OCI-LY7 (cell line): Measurements from ENCODE around the gene DISC1. TPM values are rescaled to one million over a fixed set of nuclear protein-coding genes. Genes with fewer than 3 reads are reported as not detected.

Experiments
- BruUV-seq: library from RNA; stranded (reverse); fragments of 400-500 nt; replicated peaks from 2 replicates; lab custom pipeline; 2021; lab: Mats Ljungman, UMichigan
- CTCF ChIA-PET: fragments of 300-600 bp; sonication (Branson Sonifier 250); formaldehyde crosslinking; loops from one replicate; lab custom pipeline; 2022; ENCODE audit warnings: antibody characterized with exemption; ENCODE audit not compliant: unreplicated experiment; lab: Charles Lee
- POLR2A ChIA-PET: fragments of 300-600 bp; sonication (Branson Sonifier 250); formaldehyde crosslinking; loops from one replicate; lab custom pipeline; 2022; ENCODE audit warnings: antibody characterized with exemption; lab: Charles Lee
- DNase-seq: peaks from one replicate; pipeline ENCODE4 v3.0.0-alpha.2; 2015; ENCODE audit warnings: low spot score
- H2AFZ ChIP-seq: fragments of 200-600 bp; sonication (generic), shearing (Covaris generic); 2 replicates; pipeline ENCODE4 v1.6.1; 2014; ENCODE audit warnings: mild to moderate bottlenecking, antibody characterized with exemption, low read length, moderate library complexity
- H3K27ac ChIP-seq: fragments of 200-600 bp; sonication (generic); 2 replicates; pipeline ENCODE4 v1.5.1; 2014; ENCODE audit warnings: mixed run types, low read depth, mild to moderate bottlenecking, moderate library complexity, low read length, inconsistent platforms; ENCODE audit not compliant: poor library complexity, severe bottlenecking
- H3K36me3 ChIP-seq: fragments of 200-600 bp; sonication (generic); 2 replicates; pipeline ENCODE4 v1.6.1; 2014; ENCODE audit warnings: mild to moderate bottlenecking, antibody characterized with exemption, low read length, moderate library complexity, mixed read lengths; ENCODE audit not compliant: insufficient read depth
- H3K4me1 ChIP-seq: fragments of 200-600 bp; sonication (generic); 2 replicates; pipeline ENCODE4 v1.5.1; 2014; ENCODE audit warnings: mild to moderate bottlenecking, low read length; ENCODE audit not compliant: insufficient read depth, poor library complexity, severe bottlenecking
- H3K4me2 ChIP-seq: fragments of 200-600 bp; sonication (generic); 2 replicates; pipeline ENCODE4 v1.6.1; 2014; ENCODE audit warnings: mild to moderate bottlenecking, low read length
- H3K4me3 ChIP-seq: fragments of 200-600 bp; sonication (generic); 2 replicates; pipeline ENCODE4 v1.5.1; 2014; ENCODE audit warnings: mild to moderate bottlenecking, low read depth, low read length; ENCODE audit not compliant: poor library complexity, severe bottlenecking
- H3K79me2 ChIP-seq: fragments of 200-600 bp; sonication (generic); 2 replicates; pipeline ENCODE4 v1.6.1; 2016; ENCODE audit warnings: low read depth, mild to moderate bottlenecking, low read length, moderate library complexity, mixed read lengths; ENCODE audit not compliant: insufficient read depth
- H3K9me2 ChIP-seq: fragments of 200-600 bp; sonication (generic); 2 replicates; pipeline ENCODE4 v1.6.1; 2016; ENCODE audit warnings: mild to moderate bottlenecking, low read length, mixed read lengths; ENCODE audit not compliant: insufficient read depth
- H3K9me3 ChIP-seq: fragments of 200-600 bp; sonication (generic); 2 replicates; pipeline ENCODE4 v1.6.1; 2014; ENCODE audit warnings: mild to moderate bottlenecking, mixed run types, low read length, mixed read lengths
- H4K20me1 ChIP-seq: fragments of 200-600 bp; sonication (generic); 2 replicates; pipeline ENCODE4 v1.6.1; 2014; ENCODE audit warnings: mild to moderate bottlenecking, antibody characterized with exemption, low read length, moderate library complexity, mixed read lengths; ENCODE audit not compliant: insufficient read depth
- EZH2phosphoT487 ChIP-seq: fragments of 200-600 bp; sonication (generic); IDR thresholded peaks from 2 replicates; pipeline ENCODE4 v1.6.1; 2018; ENCODE audit warnings: low read depth, borderline replicate concordance, mild to moderate bottlenecking, mixed run types, antibody characterized with exemption, low read length, moderate library complexity, mixed read lengths
- intact Hi-C: fragments of 100-400 bp; cut with micrococcal nuclease; formaldehyde crosslinking; loops from one replicate; pipeline ENCODE4 v1.10.0; 2022; ENCODE audit not compliant: unreplicated experiment
- total RNA-seq, 2 experiments: library from RNA; depleted of rRNA in 1 of 2; stranded (reverse); fragments of >200 nt in 1 of 2; shearing (Covaris generic) in 1 of 2; gene quantifications; 2 replicates each; pipeline ENCODE4 v1.2.3, GENCODE V29; 2014 to 2022
- TF ChIP-seq, protein P1 (sequence below): fragments of 200-600 bp; sonication (generic); conservative IDR thresholded peaks from 2 replicates; pipeline ENCODE4 v1.5.1; 2014; ENCODE audit warnings: mild to moderate bottlenecking, antibody characterized with exemption, low read length, moderate library complexity, mixed read lengths

DISC1 gene
- total RNA-seq, 2 experiments from 2014 or later, result 0.91 TPM; not detected in 1

DNA sequence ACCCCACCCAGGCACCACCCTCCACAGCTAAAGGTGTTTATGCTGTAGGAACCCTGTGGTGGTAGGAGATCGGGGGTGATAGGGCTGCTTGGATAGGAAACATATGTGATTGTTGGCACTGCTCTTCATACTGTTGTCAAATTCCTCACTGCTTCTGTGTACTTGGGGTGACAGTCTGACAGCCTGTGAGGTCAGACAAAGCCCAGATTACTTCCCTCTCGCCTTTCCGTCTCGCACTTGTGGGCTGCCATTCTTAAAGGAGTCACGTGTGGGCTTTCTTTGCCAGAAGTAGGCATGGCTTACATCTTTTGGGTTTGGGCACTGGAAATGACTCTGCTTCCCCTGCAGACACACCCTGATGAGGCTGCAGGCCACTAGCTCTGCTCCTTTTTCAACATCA, 363.8 kb downstream of the DISC1 start:
- H2AFZ ChIP-seq, result no peak overlapping the region
- DNase-seq, result no peak
- H4K20me1 ChIP-seq, result no peaks in the 10 kb centered on the region
- ChIA-PET POLR2A (interaction anchor here (0.6 kb wide), 1 partner anchor 10 kb away, joined by 3 read pairs; no protein-coding TSS in a partner anchor), CTCF (no interaction called here)
- no peaks in the 10 kb centered on the region for H3K79me2 ChIP-seq
- no peaks in the 10 kb centered on the region for H3K4me1 ChIP-seq
- no peaks in the 10 kb centered on the region for H3K9me2 ChIP-seq
- intact Hi-C loops, result no loop called here
- TF ChIP-seq, protein P1, sequence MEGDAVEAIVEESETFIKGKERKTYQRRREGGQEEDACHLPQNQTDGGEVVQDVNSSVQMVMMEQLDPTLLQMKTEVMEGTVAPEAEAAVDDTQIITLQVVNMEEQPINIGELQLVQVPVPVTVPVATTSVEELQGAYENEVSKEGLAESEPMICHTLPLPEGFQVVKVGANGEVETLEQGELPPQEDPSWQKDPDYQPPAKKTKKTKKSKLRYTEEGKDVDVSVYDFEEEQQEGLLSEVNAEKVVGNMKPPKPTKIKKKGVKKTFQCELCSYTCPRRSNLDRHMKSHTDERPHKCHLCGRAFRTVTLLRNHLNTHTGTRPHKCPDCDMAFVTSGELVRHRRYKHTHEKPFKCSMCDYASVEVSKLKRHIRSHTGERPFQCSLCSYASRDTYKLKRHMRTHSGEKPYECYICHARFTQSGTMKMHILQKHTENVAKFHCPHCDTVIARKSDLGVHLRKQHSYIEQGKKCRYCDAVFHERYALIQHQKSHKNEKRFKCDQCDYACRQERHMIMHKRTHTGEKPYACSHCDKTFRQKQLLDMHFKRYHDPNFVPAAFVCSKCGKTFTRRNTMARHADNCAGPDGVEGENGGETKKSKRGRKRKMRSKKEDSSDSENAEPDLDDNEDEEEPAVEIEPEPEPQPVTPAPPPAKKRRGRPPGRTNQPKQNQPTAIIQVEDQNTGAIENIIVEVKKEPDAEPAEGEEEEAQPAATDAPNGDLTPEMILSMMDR, result no peak
- TF ChIP-seq EZH2phosphoT487, result no peak
- no peak overlapping the region for H3K4me3 ChIP-seq
- H3K9me3 ChIP-seq, result no peaks in the 10 kb centered on the region
- H3K27ac ChIP-seq, result no peak overlapping the region
- BruUV-seq, result no TSS peak
- no peaks in the 10 kb centered on the region for H3K36me3 ChIP-seq
- no peak overlapping the region for H3K4me2 ChIP-seq

DNA sequence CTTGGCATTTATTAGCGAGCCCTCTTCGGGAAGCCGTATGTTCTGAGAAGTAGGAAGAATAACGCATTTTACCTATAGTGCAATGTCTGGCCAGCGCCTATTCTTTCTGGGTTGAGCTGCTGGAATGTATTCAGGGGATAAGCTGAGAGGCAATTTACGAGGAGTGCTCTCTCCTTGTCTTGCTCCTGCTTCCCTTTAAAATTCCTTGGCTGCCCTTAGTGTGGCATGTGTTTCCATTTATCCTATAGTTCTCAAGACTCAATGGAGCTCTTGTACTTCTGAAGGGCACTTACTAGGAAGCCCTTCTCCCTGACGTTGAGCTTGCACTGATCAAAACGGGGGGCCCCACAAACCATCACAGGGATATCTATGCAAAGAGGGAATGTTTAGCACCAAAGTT, 364.6 kb downstream of the DISC1 start:
- DNase-seq, result no peak
- no peaks in the 10 kb centered on the region for H3K36me3 ChIP-seq

DNA sequence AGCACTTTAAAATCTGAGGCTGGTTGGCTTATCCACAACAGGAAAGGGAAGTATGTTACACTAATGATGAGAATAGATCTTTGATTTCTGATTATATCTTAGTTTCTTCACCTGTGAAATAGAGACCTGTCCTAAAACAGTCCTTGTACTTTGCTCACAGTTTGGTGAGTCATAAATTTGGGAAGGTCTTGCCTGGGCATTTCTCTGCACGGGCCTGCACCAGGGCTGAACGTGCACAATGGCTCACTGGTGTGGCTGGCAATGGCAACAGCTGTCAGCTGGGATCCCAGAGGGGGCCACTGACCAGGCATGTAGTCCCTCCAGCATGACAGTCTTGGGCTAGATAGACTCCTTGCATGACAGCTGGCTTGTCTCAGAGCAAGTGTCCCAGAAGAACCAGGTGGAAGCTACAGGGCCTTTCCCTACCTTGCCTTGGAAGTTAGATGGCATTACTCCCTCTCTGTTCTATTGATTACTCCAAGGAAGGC, 367.4 kb downstream of the DISC1 start:
- DNase-seq, result no peak
- Histone ChIP-seq H3K9me3 (no peaks in the 10 kb centered on the region), H3K4me1 (no peaks in the 10 kb centered on the region), H3K36me3 (no peaks in the 10 kb centered on the region), H3K4me3 (no peak overlapping the region), H3K79me2 (no peaks in the 10 kb centered on the region), H3K4me2 (no peak overlapping the region), H3K27ac (no peak overlapping the region), H4K20me1 (no peaks in the 10 kb centered on the region), H2AFZ (no peak overlapping the region), H3K9me2 (no peaks in the 10 kb centered on the region)
- TF ChIP-seq EZH2phosphoT487, result no peak
- TF ChIP-seq, protein P1, result no peak
- no TSS peak for BruUV-seq
- ChIA-PET CTCF (no interaction called here), POLR2A (no interaction called here)
- intact Hi-C loops, result no loop called here

More for the DNA sequence above, 364.6 kb downstream of the DISC1 start:
- H3K9me2 ChIP-seq, result no peaks in the 10 kb centered on the region
- no peaks in the 10 kb centered on the region for H3K4me1 ChIP-seq
- ChIA-PET POLR2A (interaction anchor here (0.6 to 1.2 kb wide), 2 partner anchors 11 to 38 kb away, joined by 3 read pairs; no protein-coding TSS in a partner anchor), CTCF (no interaction called here)
- no peaks in the 10 kb centered on the region for H3K9me3 ChIP-seq
- no peak overlapping the region for H3K27ac ChIP-seq
- no TSS peak for BruUV-seq
- H3K4me2 ChIP-seq, result no peak overlapping the region
- TF ChIP-seq EZH2phosphoT487, result no peak
- TF ChIP-seq, protein P1, result no peak
- H3K79me2 ChIP-seq, result no peaks in the 10 kb centered on the region
- no peak overlapping the region for H2AFZ ChIP-seq
- H4K20me1 ChIP-seq, result no peaks in the 10 kb centered on the region
- intact Hi-C loops, result no loop called here
- H3K4me3 ChIP-seq, result no peak overlapping the region
